WERI-Rb-1 (cell line): ENCODE measurements around the gene PPP5C.

Experiments
- DNase-seq: peaks from one replicate; pipeline ENCODE4 v3.0.0-alpha.2; 2020
- H3K27ac ChIP-seq: fragments of 250-450 bp; sonication (Bioruptor Pico); 2 replicates; pipeline ENCODE4 v1.5.1; 2020; ENCODE audit warnings: mild to moderate bottlenecking, moderate library complexity
- H3K27me3 ChIP-seq: fragments of 250-450 bp; sonication (Bioruptor Pico); 2 replicates; pipeline ENCODE4 v1.5.1; 2021; ENCODE audit warnings: mild to moderate bottlenecking, low read depth, moderate library complexity; ENCODE audit not compliant: insufficient read depth, severe bottlenecking
- H3K36me3 ChIP-seq: fragments of 250-450 bp; sonication (Bioruptor Pico); 2 replicates; pipeline ENCODE4 v1.5.1; 2020; ENCODE audit warnings: mild to moderate bottlenecking, moderate library complexity
- H3K4me3 ChIP-seq: 2 replicates; pipeline ENCODE4 v1.5.1; 2011; ENCODE audit warnings: low read depth, mild to moderate bottlenecking, control low read depth, low read length
- H3K9me3 ChIP-seq: fragments of 250-450 bp; sonication (Bioruptor Pico); 2 replicates; pipeline ENCODE4 v1.5.1; 2021; ENCODE audit warnings: mild to moderate bottlenecking, moderate library complexity; ENCODE audit not compliant: severe bottlenecking
- CTCF ChIP-seq: IDR thresholded peaks from 2 replicates; pipeline ENCODE4 v1.5.1; 2011; ENCODE audit warnings: low read depth, mild to moderate bottlenecking, control low read depth, inconsistent platforms, low read length

PPP5C gene

DNA sequence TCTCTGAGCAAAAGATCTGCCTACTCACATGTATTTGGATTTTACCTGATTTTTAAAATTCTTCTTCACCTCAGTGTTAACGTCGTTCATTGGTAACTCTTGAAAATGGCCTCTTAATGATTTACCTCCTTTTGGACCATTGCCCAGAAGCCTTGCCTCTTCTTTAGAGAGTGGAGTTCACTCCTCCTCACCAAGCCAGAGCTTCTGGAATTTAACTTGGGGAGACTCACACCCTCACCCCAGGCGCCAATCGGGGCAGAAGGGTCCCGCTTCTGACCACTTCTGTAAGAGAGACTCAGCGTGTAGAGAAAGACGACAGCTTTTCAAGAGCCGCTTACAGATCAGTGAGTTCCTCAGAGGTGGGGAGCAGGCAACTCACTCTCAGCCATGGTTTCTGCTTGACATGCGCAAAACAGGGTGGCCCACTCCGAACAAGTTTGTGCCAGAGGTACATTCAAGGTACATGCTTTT is 79.2 kb downstream of the PPP5C start:
- no peaks in the 10 kb centered on the region for H3K36me3 ChIP-seq
- peak overlapping the region; percentile 67 for H3K4me3 ChIP-seq
- no peaks in the 10 kb centered on the region for H3K9me3 ChIP-seq
- H3K27ac ChIP-seq: peak overlapping the region; percentile 52
- DNase-seq: peak; percentile 39
- no peak for TF ChIP-seq CTCF
- no peaks in the 10 kb centered on the region for H3K27me3 ChIP-seq

- Histone ChIP-seq H3K9me3 (no peaks in the 10 kb centered on the region), H3K27ac (peak overlapping the region; percentile 52), H3K4me3 (peak overlapping the region; percentile 67), H3K36me3 (no peaks in the 10 kb centered on the region), H3K27me3 (no peaks in the 10 kb centered on the region)
- peak; percentile 87 for DNase-seq
- no peak for TF ChIP-seq CTCF
Observed at GRCh38 chr19:46426506-46427162, 79.7 kb downstream of the PPP5C start.

GRCh38 chr19:46427518-46428045 is 80.7 kb downstream of the PPP5C start:
- Histone ChIP-seq H3K27me3 (no peaks in the 10 kb centered on the region), H3K9me3 (no peaks in the 10 kb centered on the region), H3K36me3 (no peaks in the 10 kb centered on the region), H3K27ac (no peak overlapping the region), H3K4me3 (no peak overlapping the region)
- no peak for DNase-seq
- no peak for TF ChIP-seq CTCF

DNA sequence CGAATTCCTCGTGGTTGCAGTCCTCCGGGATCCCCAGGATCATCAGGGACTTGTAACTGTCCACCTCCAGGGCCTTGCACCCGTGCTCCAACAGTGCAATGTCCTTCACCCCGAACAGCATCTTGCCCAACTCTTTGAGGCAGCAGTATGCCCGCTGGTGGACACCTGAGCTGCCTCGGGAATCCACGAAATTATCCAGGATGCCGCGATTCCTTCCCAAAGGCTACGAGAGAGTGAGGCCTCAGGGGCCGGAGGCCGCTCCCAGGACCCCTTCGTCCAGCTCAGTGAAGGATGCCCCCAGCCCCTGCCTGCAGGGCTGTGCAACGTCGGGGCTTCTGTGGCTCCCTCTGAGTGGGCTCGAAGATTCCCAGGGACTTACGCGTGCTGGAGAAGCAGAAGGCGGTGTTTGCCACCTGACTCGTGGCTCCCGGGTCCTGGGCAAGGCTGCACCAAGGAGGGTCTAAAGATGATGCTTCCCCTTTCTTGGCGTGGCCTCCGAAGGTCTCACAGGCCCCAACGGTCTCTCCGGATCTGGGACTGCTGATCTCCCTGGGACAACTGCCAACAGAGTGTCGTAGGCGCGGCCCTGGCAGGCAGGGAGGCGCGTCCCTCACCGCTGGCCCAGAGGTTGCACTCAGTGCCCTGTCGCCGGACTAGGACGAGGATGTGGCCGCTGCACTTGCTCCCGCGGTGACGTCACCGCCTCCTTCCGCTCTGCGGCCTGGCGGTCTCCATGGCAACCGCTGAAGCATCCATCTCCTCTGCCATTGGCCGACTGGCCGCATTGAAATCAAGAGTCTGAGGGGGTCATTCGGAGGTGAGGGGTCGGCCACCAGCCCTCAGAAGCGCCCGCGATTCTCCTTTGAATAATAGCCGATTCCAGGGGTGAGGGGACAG is 81.6 kb downstream of the PPP5C start, which contains the start of gene PNMA8C:
Gene PNMA8C, minus strand, starts transcription at position 698 of the 897 bp plus-strand sequence. Its CDS starts 577 bp downstream, at position 121.
- TF ChIP-seq CTCF: no peak
- H3K36me3 ChIP-seq: no peaks in the 10 kb centered on the region
- no peak within 1 kb of the TSS for H3K27ac ChIP-seq
- H3K27me3 ChIP-seq: no peaks in the 10 kb centered on the region
- H3K9me3 ChIP-seq: no peaks in the 10 kb centered on the region
- no peak within 1 kb of the TSS for H3K4me3 ChIP-seq
- DNase-seq: no peak

DNA sequence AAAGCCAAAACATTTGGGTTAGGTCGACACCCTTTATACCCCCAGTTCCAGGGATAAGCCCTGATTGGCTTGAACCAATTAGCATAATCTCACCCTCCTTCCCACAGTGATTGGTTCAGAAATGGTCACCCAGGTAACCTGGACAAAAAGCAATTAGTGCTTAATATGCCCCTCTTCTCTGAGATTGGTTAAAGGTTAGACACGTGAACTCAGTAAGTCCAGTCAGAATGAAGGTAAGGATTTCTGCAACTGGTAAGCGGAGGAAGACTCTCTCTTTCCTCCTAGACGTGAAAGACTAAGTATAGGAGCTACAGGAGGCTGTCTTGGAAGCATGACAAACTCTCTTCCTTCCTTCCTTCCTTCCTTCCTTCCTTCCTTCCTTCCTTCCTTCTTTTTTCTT is 83.1 kb downstream of the PPP5C start:
- no peaks in the 10 kb centered on the region for H3K36me3 ChIP-seq
- no peak for DNase-seq
- H3K27ac ChIP-seq: no peak overlapping the region
- TF ChIP-seq CTCF: no peak
- no peak overlapping the region for H3K4me3 ChIP-seq
- no peaks in the 10 kb centered on the region for H3K9me3 ChIP-seq
- H3K27me3 ChIP-seq: no peaks in the 10 kb centered on the region
